Measurements from ENCODE around the gene MFAP1.

DNA sequence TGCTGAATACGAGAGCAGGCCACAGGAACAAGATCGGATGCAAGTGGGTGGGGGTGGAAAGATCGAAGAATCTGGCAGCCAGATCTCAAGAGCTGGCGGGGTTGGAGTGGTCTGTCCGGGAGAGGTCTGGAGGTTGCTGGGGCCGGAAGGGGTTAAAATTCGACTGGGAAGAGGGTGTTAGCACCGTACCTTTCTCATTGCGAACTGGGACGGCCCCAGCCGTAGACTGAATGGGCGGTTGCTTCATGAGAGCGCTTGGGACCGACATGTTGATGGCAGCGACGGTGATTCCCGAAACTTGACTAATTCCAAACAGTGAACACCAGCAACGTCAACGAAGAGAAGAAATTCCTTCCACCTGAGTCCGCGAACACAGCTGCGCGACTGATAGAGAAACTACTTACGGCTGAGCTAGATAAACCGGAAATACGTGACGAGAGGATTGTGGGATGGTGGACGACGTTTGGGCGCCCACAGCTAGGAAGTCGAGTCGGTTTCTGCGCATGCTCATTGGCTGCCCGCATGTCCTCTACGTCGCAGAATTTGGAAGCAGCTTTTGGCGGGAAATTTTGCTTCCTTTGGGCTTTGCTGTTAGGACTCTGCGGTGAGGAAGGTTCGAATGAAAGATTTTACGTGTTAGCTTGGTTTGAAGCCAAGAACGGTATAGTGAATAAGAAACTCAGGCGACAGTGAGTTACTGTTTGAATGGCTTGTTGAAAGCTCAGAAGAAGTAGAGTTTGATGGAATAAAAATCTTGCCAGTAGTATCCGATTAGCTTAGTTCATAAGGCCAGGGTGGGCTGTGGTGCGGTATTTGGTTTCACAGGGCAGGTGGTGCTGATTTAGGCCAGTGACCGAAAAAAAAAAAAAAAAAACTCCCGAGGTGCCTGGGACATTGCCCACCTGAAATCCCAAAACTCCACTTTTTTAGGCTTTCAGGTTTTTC is at the start of gene MFAP1:
- TF ChIP-seq, protein P1, sequence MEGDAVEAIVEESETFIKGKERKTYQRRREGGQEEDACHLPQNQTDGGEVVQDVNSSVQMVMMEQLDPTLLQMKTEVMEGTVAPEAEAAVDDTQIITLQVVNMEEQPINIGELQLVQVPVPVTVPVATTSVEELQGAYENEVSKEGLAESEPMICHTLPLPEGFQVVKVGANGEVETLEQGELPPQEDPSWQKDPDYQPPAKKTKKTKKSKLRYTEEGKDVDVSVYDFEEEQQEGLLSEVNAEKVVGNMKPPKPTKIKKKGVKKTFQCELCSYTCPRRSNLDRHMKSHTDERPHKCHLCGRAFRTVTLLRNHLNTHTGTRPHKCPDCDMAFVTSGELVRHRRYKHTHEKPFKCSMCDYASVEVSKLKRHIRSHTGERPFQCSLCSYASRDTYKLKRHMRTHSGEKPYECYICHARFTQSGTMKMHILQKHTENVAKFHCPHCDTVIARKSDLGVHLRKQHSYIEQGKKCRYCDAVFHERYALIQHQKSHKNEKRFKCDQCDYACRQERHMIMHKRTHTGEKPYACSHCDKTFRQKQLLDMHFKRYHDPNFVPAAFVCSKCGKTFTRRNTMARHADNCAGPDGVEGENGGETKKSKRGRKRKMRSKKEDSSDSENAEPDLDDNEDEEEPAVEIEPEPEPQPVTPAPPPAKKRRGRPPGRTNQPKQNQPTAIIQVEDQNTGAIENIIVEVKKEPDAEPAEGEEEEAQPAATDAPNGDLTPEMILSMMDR (IDR thresholded peaks at IDR 0.05 in 4 of 5, conservative IDR thresholded peaks at IDR 0.05 in 1 of 5), result no peak
- TF ChIP-seq POLR2A (IDR thresholded peaks at IDR 0.05), result peak; percentile 82 to 84

Measured in gastrocnemius medialis (tissue), 4 donors.